ENCODE measurements around the gene KLC4. TPM values are rescaled to one million over a fixed set of nuclear protein-coding genes. Genes with fewer than 3 reads are reported as not detected.

KLC4 gene
- total and polyA plus RNA-seq, 2 donors from 2014 or later: 33.7 to 39.0 TPM

DNA sequence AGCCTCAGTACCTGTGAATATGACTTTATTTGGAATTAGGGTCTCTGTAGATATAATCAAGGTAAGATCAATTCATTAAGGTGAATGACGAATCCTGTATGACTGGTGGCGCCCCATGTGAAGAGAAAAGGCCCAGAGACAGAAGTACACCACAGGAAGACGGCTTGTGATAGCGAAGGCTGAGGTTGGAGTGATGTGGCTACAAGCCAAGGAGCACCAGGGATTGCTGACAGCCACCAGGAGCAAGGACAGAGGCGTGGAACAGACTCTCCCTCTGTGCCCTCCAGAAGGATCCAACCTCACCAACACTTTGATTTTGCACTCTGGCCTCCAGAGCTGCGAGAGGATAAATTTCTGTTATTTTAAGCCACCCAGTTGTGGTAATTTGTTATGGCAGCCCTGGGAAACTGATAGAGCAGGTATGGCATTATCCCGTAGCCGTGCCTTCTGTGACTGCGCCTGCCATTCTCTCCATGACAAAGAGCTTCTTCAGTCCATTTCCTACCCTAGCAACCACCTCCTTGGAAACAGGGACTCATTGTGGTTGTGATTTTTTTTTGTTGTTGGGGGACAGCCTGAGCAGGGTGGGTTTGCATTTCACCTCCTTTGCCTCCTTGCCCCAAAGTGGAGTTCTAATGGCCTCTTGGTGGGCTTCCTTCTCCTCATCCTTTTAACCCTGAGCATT, 46.2 kb downstream of the KLC4 start:
- intact Hi-C loops (cut with DNase I): no loop called here
- DNase-seq: no peak
- H3K4me3 ChIP-seq (ENCODE audit: low read length in 3 of 3): no peak overlapping the region
- H3K36me3 ChIP-seq (ENCODE audit: control insufficient read depth in 2 of 3, insufficient read depth in 3 of 3, low read length in 3 of 3): no peaks in the 10 kb centered on the region
- no peak for FAIRE-seq
- no peak overlapping the region for H3K9ac ChIP-seq (ENCODE audit: low read length in 3 of 3)
- H3K9me3 ChIP-seq (ENCODE audit: control insufficient read depth in 2 of 3, insufficient read depth in 1 of 3, low read length in 3 of 3): no peaks in the 10 kb centered on the region
- H3K27ac ChIP-seq (ENCODE audit: low read depth in 2 of 2, low read length in 2 of 2): no peak overlapping the region
- H3K27me3 ChIP-seq (ENCODE audit: control insufficient read depth, insufficient read depth, low read length): no peaks in the 10 kb centered on the region
- TF ChIP-seq, protein P1, sequence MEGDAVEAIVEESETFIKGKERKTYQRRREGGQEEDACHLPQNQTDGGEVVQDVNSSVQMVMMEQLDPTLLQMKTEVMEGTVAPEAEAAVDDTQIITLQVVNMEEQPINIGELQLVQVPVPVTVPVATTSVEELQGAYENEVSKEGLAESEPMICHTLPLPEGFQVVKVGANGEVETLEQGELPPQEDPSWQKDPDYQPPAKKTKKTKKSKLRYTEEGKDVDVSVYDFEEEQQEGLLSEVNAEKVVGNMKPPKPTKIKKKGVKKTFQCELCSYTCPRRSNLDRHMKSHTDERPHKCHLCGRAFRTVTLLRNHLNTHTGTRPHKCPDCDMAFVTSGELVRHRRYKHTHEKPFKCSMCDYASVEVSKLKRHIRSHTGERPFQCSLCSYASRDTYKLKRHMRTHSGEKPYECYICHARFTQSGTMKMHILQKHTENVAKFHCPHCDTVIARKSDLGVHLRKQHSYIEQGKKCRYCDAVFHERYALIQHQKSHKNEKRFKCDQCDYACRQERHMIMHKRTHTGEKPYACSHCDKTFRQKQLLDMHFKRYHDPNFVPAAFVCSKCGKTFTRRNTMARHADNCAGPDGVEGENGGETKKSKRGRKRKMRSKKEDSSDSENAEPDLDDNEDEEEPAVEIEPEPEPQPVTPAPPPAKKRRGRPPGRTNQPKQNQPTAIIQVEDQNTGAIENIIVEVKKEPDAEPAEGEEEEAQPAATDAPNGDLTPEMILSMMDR (IDR thresholded peaks at IDR 0.05; ENCODE audit: borderline replicate concordance, extremely low read depth, insufficient read depth): no peak
- H3K4me1 ChIP-seq (ENCODE audit: control insufficient read depth in 2 of 3, insufficient read depth in 2 of 3, low read depth in 1 of 3, low read length in 3 of 3): peaks cover 0 to 6% (median 0%) of the 10 kb centered on the region in 3 donors

DNA sequence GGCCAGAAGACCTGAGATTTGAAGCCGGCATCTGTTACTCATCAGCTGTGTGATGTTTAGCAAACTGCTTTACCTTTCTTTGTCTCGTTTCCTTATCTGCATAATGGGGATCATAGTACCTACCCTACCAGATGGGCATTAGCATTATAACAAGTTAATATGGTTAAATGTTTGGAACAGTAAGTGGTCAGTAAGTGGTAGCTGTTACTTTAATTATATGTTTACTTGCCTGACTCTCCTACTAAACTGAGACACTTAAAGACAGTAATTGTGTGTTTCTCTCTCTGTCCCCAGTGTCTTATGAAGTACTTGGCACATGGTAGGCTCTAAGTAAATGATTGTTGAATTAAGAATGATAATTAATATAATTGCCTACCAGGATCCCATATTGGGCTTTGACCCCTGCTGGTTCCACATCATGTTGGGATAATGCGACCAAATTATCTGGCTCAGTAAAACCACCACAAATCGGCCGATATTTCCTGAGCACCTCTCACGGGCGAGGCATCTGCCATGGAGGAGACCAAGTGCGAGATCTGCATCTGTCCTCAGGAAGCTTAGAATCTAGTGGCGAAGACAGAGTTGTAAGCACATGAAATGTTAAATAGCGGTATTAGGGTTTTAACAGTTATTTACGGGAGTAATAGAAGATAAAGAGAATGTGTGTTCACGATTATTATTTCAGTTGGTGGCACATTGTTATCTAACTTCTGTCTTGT, 48.1 kb downstream of the KLC4 start:
- no peak for DNase-seq
- peaks cover 0 to 6% (median 0%) of the 10 kb centered on the region in 3 donors for H3K4me1 ChIP-seq (ENCODE audit: control insufficient read depth in 2 of 3, insufficient read depth in 2 of 3, low read depth in 1 of 3, low read length in 3 of 3)
- H3K4me3 ChIP-seq (ENCODE audit: low read length in 3 of 3): no peak overlapping the region
- no peak overlapping the region for H3K27ac ChIP-seq (ENCODE audit: low read depth in 2 of 2, low read length in 2 of 2)
- no peaks in the 10 kb centered on the region for H3K36me3 ChIP-seq (ENCODE audit: control insufficient read depth in 2 of 3, insufficient read depth in 3 of 3, low read length in 3 of 3)
- H3K9me3 ChIP-seq (ENCODE audit: control insufficient read depth in 2 of 3, insufficient read depth in 1 of 3, low read length in 3 of 3): no peaks in the 10 kb centered on the region
- no peaks in the 10 kb centered on the region for H3K27me3 ChIP-seq (ENCODE audit: control insufficient read depth, insufficient read depth, low read length)
- no peak for FAIRE-seq
- TF ChIP-seq, protein P1 (IDR thresholded peaks at IDR 0.05; ENCODE audit: borderline replicate concordance, extremely low read depth, insufficient read depth): no peak
- intact Hi-C loops (cut with DNase I): no loop called here
- H3K9ac ChIP-seq (ENCODE audit: low read length in 3 of 3): peak overlapping the region in 1 of 3 donors; percentile 12

DNA sequence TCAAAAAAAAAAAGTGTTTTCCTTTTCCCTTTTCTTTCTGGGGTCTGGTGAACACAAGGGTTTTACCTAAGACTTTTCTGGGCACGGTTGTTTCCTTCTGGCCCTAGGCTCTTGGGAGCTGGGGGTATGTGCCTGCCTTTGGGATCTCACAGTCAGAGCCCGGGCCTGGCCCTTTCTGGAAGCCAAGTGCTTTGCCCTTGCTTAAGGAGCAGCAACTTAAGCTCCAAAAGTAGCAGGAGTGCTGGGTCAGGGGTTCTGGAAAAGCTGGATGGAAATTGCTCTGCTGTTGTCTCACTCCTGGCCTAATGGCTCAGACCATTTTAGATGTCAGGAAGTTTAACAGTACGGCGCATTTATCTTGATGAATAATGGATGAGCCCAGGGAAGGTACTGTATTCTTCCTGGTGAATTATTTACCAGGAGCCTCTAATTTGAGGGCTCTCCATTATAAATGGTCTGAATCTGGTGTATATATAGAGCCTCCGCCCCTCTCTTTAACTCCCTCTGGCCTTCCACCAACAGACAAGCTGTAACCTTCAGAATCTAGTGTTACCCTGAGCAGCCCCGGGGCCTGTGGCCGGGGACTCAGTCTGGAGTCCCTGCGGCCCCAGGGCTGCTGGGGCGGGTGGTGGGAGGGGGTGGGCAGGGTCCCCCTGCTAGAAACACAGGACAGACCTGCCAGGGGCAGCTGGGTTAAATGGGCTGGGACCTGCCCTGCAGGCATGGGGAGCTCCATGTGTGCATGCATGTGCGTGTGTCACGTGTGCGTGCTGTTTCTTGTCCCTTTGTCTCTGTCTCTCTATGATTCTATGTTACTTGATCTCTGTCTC, 54.2 kb downstream of the KLC4 start:
- FAIRE-seq (no peak), DNase-seq (peak; percentile 58 to 74 (median 63))
- H3K4me1 ChIP-seq (ENCODE audit: control insufficient read depth in 2 of 3, insufficient read depth in 2 of 3, low read depth in 1 of 3, low read length in 3 of 3): peaks cover 0 to 10% (median 2%) of the 10 kb centered on the region in 3 donors
- intact Hi-C loops (cut with DNase I): no loop called here
- TF ChIP-seq, protein P1 (IDR thresholded peaks at IDR 0.05; ENCODE audit: borderline replicate concordance, extremely low read depth, insufficient read depth): no peak
- no peaks in the 10 kb centered on the region for H3K36me3 ChIP-seq (ENCODE audit: control insufficient read depth in 2 of 3, insufficient read depth in 3 of 3, low read length in 3 of 3)
- H3K9me3 ChIP-seq (ENCODE audit: control insufficient read depth in 2 of 3, insufficient read depth in 1 of 3, low read length in 3 of 3): no peaks in the 10 kb centered on the region
- H3K27ac ChIP-seq (ENCODE audit: low read depth in 2 of 2, low read length in 2 of 2): peak overlapping the region; percentile 45 to 63
- no peak overlapping the region for H3K4me3 ChIP-seq (ENCODE audit: low read length in 3 of 3)
- no peaks in the 10 kb centered on the region for H3K27me3 ChIP-seq (ENCODE audit: control insufficient read depth, insufficient read depth, low read length)
- peak overlapping the region in 1 of 3 donors; percentile 3 for H3K9ac ChIP-seq (ENCODE audit: low read length in 3 of 3)

Data from kidney (tissue), 14 donors.